ENCODE data around the gene SLC24A1.

Gene SLC24A1

GRCh38 chr15:65634356-65634755 lies 12.6 kb downstream of the SLC24A1 start:
- TF ChIP-seq CTCF (IDR thresholded peaks at IDR 0.05), result no peak

GRCh38 chr15:65638109-65638508 lies 16.4 kb downstream of the SLC24A1 start:
- TF ChIP-seq CTCF (IDR thresholded peaks at IDR 0.05), result no peak

GRCh38 chr15:65638681-65639089 lies 16.9 kb downstream of the SLC24A1 start:
- peak; percentile 82 for TF ChIP-seq CTCF (IDR thresholded peaks at IDR 0.05)

GRCh38 chr15:65639509-65639908 lies 17.8 kb downstream of the SLC24A1 start:
- TF ChIP-seq CTCF (IDR thresholded peaks at IDR 0.05), result no peak

- TF ChIP-seq CTCF (IDR thresholded peaks at IDR 0.05), result no peak
These were observed 20.2 kb downstream of the SLC24A1 start for GRCh38 chr15:65641768-65642475.

- TF ChIP-seq CTCF (IDR thresholded peaks at IDR 0.05), result no peak
These were observed 20.9 kb downstream of the SLC24A1 start for GRCh38 chr15:65642594-65642993.

- no peak for TF ChIP-seq CTCF (IDR thresholded peaks at IDR 0.05)
These were observed 22.5 kb downstream of the SLC24A1 start for GRCh38 chr15:65644282-65644681.

GRCh38 chr15:65645392-65645791 lies 23.7 kb downstream of the SLC24A1 start:
- TF ChIP-seq CTCF (IDR thresholded peaks at IDR 0.05), result no peak

All from LNCAP (cell line).